Smooth muscle cell (in vitro differentiated cells): Measurements from ENCODE around the gene STXBP3. TPM values are rescaled to one million over a fixed set of nuclear protein-coding genes. Genes with fewer than 3 reads are reported as not detected.

Source experiments
- DNase-seq: peaks from one replicate; lab custom pipeline; 2025; ENCODE audit not compliant: unreplicated experiment; lab: John Stamatoyannopoulos, UW
- H2AFZ ChIP-seq: fragments of 200-600 bp; sonication (generic); 2 replicates; pipeline ENCODE4 v1.6.0; 2016; ENCODE audit warnings: antibody characterized with exemption, low read depth, mild to moderate bottlenecking
- H3F3A ChIP-seq: fragments of 200-600 bp; sonication (generic); 2 replicates; pipeline ENCODE4 v1.6.0; 2017; ENCODE audit warnings: antibody characterized with exemption, low read depth
- H3K27ac ChIP-seq: fragments of 200-600 bp; sonication (generic); 2 replicates; pipeline ENCODE4 v1.5.1; 2016; ENCODE audit warnings: low read depth, mild to moderate bottlenecking
- H3K27me3 ChIP-seq: fragments of 200-600 bp; sonication (generic); 2 replicates; pipeline ENCODE4 v1.6.1; 2016; ENCODE audit warnings: low read depth, mild to moderate bottlenecking
- H3K36me3 ChIP-seq: fragments of 200-600 bp; sonication (generic); 2 replicates; pipeline ENCODE4 v1.5.1; 2016; ENCODE audit warnings: low read depth
- H3K4me1 ChIP-seq: fragments of 200-600 bp; sonication (generic); 2 replicates; pipeline ENCODE4 v1.5.1; 2016; ENCODE audit warnings: low read depth
- H3K4me2 ChIP-seq: fragments of 200-600 bp; sonication (generic); 2 replicates; pipeline ENCODE4 v1.6.0; 2016; ENCODE audit warnings: mild to moderate bottlenecking
- H3K4me3 ChIP-seq: fragments of 200-600 bp; sonication (generic); 2 replicates; pipeline ENCODE4 v1.5.1; 2016; ENCODE audit warnings: mild to moderate bottlenecking
- H3K79me2 ChIP-seq: fragments of 200-600 bp; sonication (generic); 2 replicates; pipeline ENCODE4 v1.6.0; 2016; ENCODE audit warnings: low read depth, mild to moderate bottlenecking
- H3K9ac ChIP-seq: fragments of 200-600 bp; sonication (generic); 2 replicates; pipeline ENCODE4 v1.6.0; 2016; ENCODE audit warnings: low read depth
- H3K9me3 ChIP-seq: fragments of 200-600 bp; sonication (generic); replicated peaks from 2 replicates; pipeline ENCODE4 v1.5.1; 2016; ENCODE audit warnings: low read depth
- H4K20me1 ChIP-seq: fragments of 200-600 bp; sonication (generic); 2 replicates; pipeline ENCODE4 v1.6.0; 2016; ENCODE audit warnings: low read depth
- CTCF ChIP-seq: fragments of 200-600 bp; sonication (generic); IDR thresholded peaks from 2 replicates; pipeline ENCODE4 v1.5.1; 2017; ENCODE audit warnings: borderline replicate concordance, mild to moderate bottlenecking, antibody characterized with exemption; ENCODE audit not compliant: insufficient read depth, poor library complexity, severe bottlenecking
- WGBS: methylation state at CpG from one replicate; pipeline ENCODE4 v1.1.7; 2016; ENCODE audit warnings: low lambda C conversion rate; 5-methylcytosine and 5-hydroxymethylcytosine counted together
- polyA plus RNA-seq: library from polyadenylated mRNA; unstranded; fragments of >200 nt; fragmentation: Nextera tagmentation; extraction: Ambion mirVana; gene quantifications from 2 replicates; pipeline ENCODE4 v1.2.1, GENCODE V29; 2016
- total RNA-seq: library from RNA; depleted of rRNA; stranded (reverse); fragments of >200 nt; gene quantifications from 2 replicates; pipeline ENCODE4 v1.2.3, GENCODE V29; 2014

The STXBP3 gene
- total and polyA plus RNA-seq, 2 experiments from 2014 or later: 27.9 to 69.8 TPM

GRCh38 chr1:108854221-108855019 lies 107.9 kb downstream of the STXBP3 start:
- Histone ChIP-seq H4K20me1 (no peaks in the 10 kb centered on the region), H3K79me2 (no peaks in the 10 kb centered on the region), H3K27ac (no peak overlapping the region), H3K4me3 (no peak overlapping the region), H3K36me3 (no peaks in the 10 kb centered on the region), H3K27me3 (no peaks in the 10 kb centered on the region), H2AFZ (no peak overlapping the region), H3K4me2 (no peak overlapping the region), H3K4me1 (no peaks in the 10 kb centered on the region), H3K9ac (no peak overlapping the region), H3K9me3 (no peaks in the 10 kb centered on the region), H3F3A (no peaks in the 10 kb centered on the region)
- 78% methylated on average over 3 of the region's 3 CpGs for WGBS
- DNase-seq: no peak
- no peak for TF ChIP-seq CTCF

GRCh38 chr1:108856994-108857393 lies 110.5 kb downstream of the STXBP3 start, which contains the start of gene AKNAD1:
AKNAD1 (minus strand) TSS chr1:108857094; CDS start chr1:108852664, 4,430 bp downstream.
- no peaks in the 10 kb centered on the region for H3F3A ChIP-seq
- H3K4me2 ChIP-seq: no peak within 1 kb of the TSS
- H3K4me1 ChIP-seq: no peaks in the 10 kb centered on the region
- no peak within 1 kb of the TSS for H3K4me3 ChIP-seq
- no peaks in the 10 kb centered on the region for H3K79me2 ChIP-seq
- no peaks in the 10 kb centered on the region for H3K9me3 ChIP-seq
- no peaks in the 10 kb centered on the region for H3K36me3 ChIP-seq
- no peaks in the 10 kb centered on the region for H3K27me3 ChIP-seq
- H3K9ac ChIP-seq: no peak within 1 kb of the TSS
- WGBS: 75% methylated on average over 1 of the region's 1 CpG
- H2AFZ ChIP-seq: no peak within 1 kb of the TSS
- TF ChIP-seq CTCF: no peak
- H4K20me1 ChIP-seq: no peaks in the 10 kb centered on the region
- no peak for DNase-seq
- no peak within 1 kb of the TSS for H3K27ac ChIP-seq

GRCh38 chr1:108858230-108858950 lies 111.9 kb downstream of the STXBP3 start:
- H3K4me1 ChIP-seq: no peaks in the 10 kb centered on the region
- no peaks in the 10 kb centered on the region for H3K27me3 ChIP-seq
- H3K4me2 ChIP-seq: no peak overlapping the region
- H3K79me2 ChIP-seq: no peaks in the 10 kb centered on the region
- no peak overlapping the region for H2AFZ ChIP-seq
- no peak overlapping the region for H3K4me3 ChIP-seq
- 85% methylated on average over 6 of the region's 6 CpGs for WGBS
- no peak overlapping the region for H3K27ac ChIP-seq
- no peaks in the 10 kb centered on the region for H4K20me1 ChIP-seq
- H3K36me3 ChIP-seq: no peaks in the 10 kb centered on the region
- DNase-seq: no peak
- no peak overlapping the region for H3K9ac ChIP-seq
- no peaks in the 10 kb centered on the region for H3K9me3 ChIP-seq
- no peak for TF ChIP-seq CTCF
- no peaks in the 10 kb centered on the region for H3F3A ChIP-seq

Other genes starting within 250 kb of the STXBP3 start
- 8.0 and 13.7 TPM in 2 replicates for gene EEIG2, start 186.6 kb upstream of the STXBP3 start, total RNA-seq
- 2.8 and 3.7 TPM in 2 replicates for gene EEIG2, start 186.6 kb upstream of the STXBP3 start, polyA plus RNA-seq
- gene HENMT1, start 85.6 kb upstream of the STXBP3 start, total RNA-seq: 1.6 and 2.2 TPM in 2 replicates
- 3.5 and 3.9 TPM in 2 replicates for gene HENMT1, start 85.6 kb upstream of the STXBP3 start, polyA plus RNA-seq
- 28.0 and 38.3 TPM in 2 replicates for gene PRPF38B, start 54.4 kb upstream of the STXBP3 start, total RNA-seq
- 20.6 and 34.6 TPM in 2 replicates for gene PRPF38B, start 54.4 kb upstream of the STXBP3 start, polyA plus RNA-seq
- 0.09 and 0.18 TPM in 2 replicates for gene FNDC7, start 33.8 kb upstream of the STXBP3 start, total RNA-seq
- 0.07 TPM in 1 of 2 replicates, not detected in the other for gene FNDC7, start 33.8 kb upstream of the STXBP3 start, polyA plus RNA-seq
- gene AKNAD1, start 110.4 kb downstream of the STXBP3 start, total RNA-seq: not detected in 2 replicates
- gene AKNAD1, start 110.4 kb downstream of the STXBP3 start, polyA plus RNA-seq: 0.40 and 0.59 TPM in 2 replicates
- gene GPSM2, start 130.3 kb downstream of the STXBP3 start, total RNA-seq: 11.1 and 13.7 TPM in 2 replicates
- 6.9 and 9.1 TPM in 2 replicates for gene GPSM2, start 130.3 kb downstream of the STXBP3 start, polyA plus RNA-seq
- 16.3 and 25.3 TPM in 2 replicates for gene CLCC1, start 216.8 kb downstream of the STXBP3 start, total RNA-seq
- 20.5 and 23.0 TPM in 2 replicates for gene CLCC1, start 216.8 kb downstream of the STXBP3 start, polyA plus RNA-seq